Fibroblast of lung (primary cell): ENCODE data around the gene TAS1R3.

Experiments used
- CTCF ChIP-seq, 2 donors: IDR thresholded peaks in 1 of 2; conservative IDR thresholded peaks in 1 of 2; 1 replicate in 1 of 2; 2 replicates in 1 of 2; pipeline ENCODE4 v1.5.1; 2011 to 2012; ENCODE audit warnings: low read length in 2 of 2, control low read depth in 1 of 2, inconsistent platforms in 1 of 2, low read depth in 1 of 2, mild to moderate bottlenecking in 1 of 2
- EZH2 ChIP-seq: IDR thresholded peaks from 2 replicates; pipeline ENCODE4 v1.5.1; 2012; ENCODE audit warnings: low read length, control low read depth, mild to moderate bottlenecking; ENCODE audit errors: missing control alignments

DNA sequence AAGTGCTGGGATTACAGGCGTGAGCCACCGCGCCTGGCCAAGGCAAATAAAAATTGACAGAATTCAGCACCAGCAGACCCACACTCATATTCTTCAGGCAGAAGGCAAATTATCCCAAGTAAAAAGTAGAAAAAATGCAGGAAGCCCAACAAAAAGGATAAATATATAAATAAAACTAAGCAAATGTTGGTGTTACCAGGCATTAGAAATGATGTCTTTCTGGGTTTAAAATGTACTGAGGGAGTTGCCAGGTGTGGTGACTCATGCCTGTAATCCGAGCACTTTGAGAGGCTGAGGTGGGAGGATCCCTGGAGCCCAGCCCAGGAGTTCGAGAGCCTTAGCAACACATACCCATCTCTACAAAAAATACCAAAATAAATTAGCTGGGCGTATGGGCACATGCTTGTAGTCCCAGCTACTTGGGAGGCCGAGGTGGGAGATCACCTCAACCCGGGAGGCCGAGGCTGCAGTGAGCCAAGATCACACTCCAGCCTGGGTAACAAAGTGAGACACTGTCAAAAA is 12.9 kb upstream of the TAS1R3 start:
- TF ChIP-seq CTCF (conservative IDR thresholded peaks at IDR 0.05 in 1 of 2, IDR thresholded peaks at IDR 0.05 in 1 of 2; ENCODE audit: low read depth in 1 of 2, low read length in 2 of 2) (no peak), EZH2 (no peak)
